Right cardiac atrium (tissue), 5 donors: Measurements from ENCODE around the gene ELMOD1. TPM values are rescaled to one million over a fixed set of nuclear protein-coding genes. Genes with fewer than 3 reads are reported as not detected.
A peak's percentile ranks its signal among the peaks of the same experiment; 100 is the strongest.

Source experiments
- ATAC-seq, 2 donors: fragments of 200-7000 bp; cut with Tn5 transposase; one replicate each; pipeline versions ENCODE4 v1.8.0 to v1.9.1; 2020; ENCODE audit warnings: moderate library complexity in 2 of 2, mild to moderate bottlenecking in 1 of 2
- DNase-seq, 3 donors: peaks; one replicate each; pipeline ENCODE4 v3.0.0-alpha.2; 2020
- H3K27ac ChIP-seq: one replicate; pipeline ENCODE4 v1.5.1; 2013; ENCODE audit warnings: mild to moderate bottlenecking, low read length, control low read depth, moderate library complexity
- H3K27me3 ChIP-seq: one replicate; pipeline ENCODE4 v1.6.1; 2013; ENCODE audit not compliant: control insufficient read depth, insufficient read depth
- H3K4me1 ChIP-seq: one replicate; pipeline ENCODE4 v1.6.1; 2013; ENCODE audit warnings: low read length; ENCODE audit not compliant: control insufficient read depth, insufficient read depth
- H3K4me3 ChIP-seq: one replicate; pipeline ENCODE4 v1.5.1; 2013; ENCODE audit warnings: low read length, control low read depth
- H3K9me3 ChIP-seq: one replicate; pipeline ENCODE4 v1.6.1; 2013; ENCODE audit warnings: low read length; ENCODE audit not compliant: control insufficient read depth
- WGBS: extraction: QIAGEN DNeasy Blood & Tissue Kit; methylation state at CpG from one replicate; pipeline ENCODE4 v1.1.7; 2013; 5-methylcytosine and 5-hydroxymethylcytosine counted together
- intact Hi-C, 4 donors: fragments of 100-400 bp; cut with DNase I; formaldehyde crosslinking; loops; one replicate each; pipeline versions ENCODE4 v1.11.0 to v1.14.0; 2022 to 2023
- polyA plus RNA-seq: library from polyadenylated mRNA; stranded (reverse); fragments of 200-250 nt; gene quantifications from one replicate; pipeline ENCODE4 v1.2.3, GENCODE V29; 2013
- total RNA-seq, 4 donors: library from RNA; stranded (reverse); fragmentation: NEBNext Ultra II Directional; extraction: Animal tissue kit (Norgen Biotek cat#: 25700); gene quantifications; one replicate each; pipeline ENCODE4 v1.2.1, GENCODE V29; 2021
- donor health status: healthy with polysubstance abuse.
- donor health status: DM: no; HTN: yes; CAD: no.
- donor health status: DM: no; HTN: no; CAD: no.
- donor health status: DM: no; HTN: yes; CAD: no; lungs with severe emphysema.
- donor health status: DM: yes; HTN: yes; CAD: no.

The ELMOD1 gene
- total and polyA plus RNA-seq, 5 donors, result 5.7 to 12.6 (median 10.7) TPM

GRCh38 chr11:107583629-107584195 is 7.2 kb upstream of the ELMOD1 start:
- Histone ChIP-seq H3K4me1 (no peaks in the 10 kb centered on the region), H3K27ac (no peak overlapping the region), H3K4me3 (no peak overlapping the region), H3K9me3 (no peaks in the 10 kb centered on the region), H3K27me3 (no peaks in the 10 kb centered on the region)
- no peak for DNase-seq
- intact Hi-C loops, result no loop called here
- WGBS, result 78% methylated on average over 3 of the region's 3 CpGs
- ATAC-seq, result no peak

GRCh38 chr11:107587306-107587979 is 3.5 kb upstream of the ELMOD1 start:
- Histone ChIP-seq H3K27ac (no peak overlapping the region), H3K4me3 (no peak overlapping the region), H3K9me3 (no peaks in the 10 kb centered on the region), H3K27me3 (no peaks in the 10 kb centered on the region), H3K4me1 (no peaks in the 10 kb centered on the region)
- DNase-seq (no peak), ATAC-seq (no peak)
- WGBS, result 62% methylated on average over 5 of the region's 5 CpGs
- intact Hi-C loops, result no loop called here

GRCh38 chr11:107591378-107592230 is 657 bp downstream of the ELMOD1 start:
- ATAC-seq (peak; percentile 55 to 61), DNase-seq (peak; percentile 8 to 56 (median 47))
- H3K27me3 ChIP-seq, result no peaks in the 10 kb centered on the region
- H3K9me3 ChIP-seq, result no peaks in the 10 kb centered on the region
- intact Hi-C loops, result no loop called here
- no peaks in the 10 kb centered on the region for H3K4me1 ChIP-seq
- H3K4me3 ChIP-seq, result peak overlapping the region; percentile 50
- H3K27ac ChIP-seq, result no peak overlapping the region
- 1% methylated on average over 49 of the region's 49 CpGs for WGBS

- Histone ChIP-seq H3K4me3 (peak overlapping the region; percentile 50), H3K27me3 (no peaks in the 10 kb centered on the region), H3K27ac (no peak overlapping the region), H3K9me3 (no peaks in the 10 kb centered on the region), H3K4me1 (no peaks in the 10 kb centered on the region)
- 14% methylated on average over 6 of the region's 6 CpGs for WGBS
- DNase-seq (no peak), ATAC-seq (no peak)
- intact Hi-C loops, result no loop called here
These were observed 1.3 kb downstream of the ELMOD1 start for GRCh38 chr11:107592231-107592590.

GRCh38 chr11:107592813-107593212 is 1.9 kb downstream of the ELMOD1 start:
- no peak for DNase-seq
- no peaks in the 10 kb centered on the region for H3K27me3 ChIP-seq
- H3K4me1 ChIP-seq, result no peaks in the 10 kb centered on the region
- no peak for ATAC-seq
- H3K27ac ChIP-seq, result no peak overlapping the region
- H3K9me3 ChIP-seq, result no peaks in the 10 kb centered on the region
- H3K4me3 ChIP-seq, result no peak overlapping the region
- 35% methylated on average over 5 of the region's 5 CpGs for WGBS
- intact Hi-C loops, result no loop called here

- Histone ChIP-seq H3K27ac (no peak overlapping the region), H3K4me1 (peaks cover 2% of the 10 kb centered on the region), H3K27me3 (no peaks in the 10 kb centered on the region), H3K9me3 (no peaks in the 10 kb centered on the region), H3K4me3 (no peak overlapping the region)
- no peak for ATAC-seq
- intact Hi-C loops, result no loop called here
- 49% methylated on average over 4 of the region's 4 CpGs for WGBS
- no peak for DNase-seq
These were observed 3.0 kb downstream of the ELMOD1 start for GRCh38 chr11:107593951-107594350.

- H3K9me3 ChIP-seq, result no peaks in the 10 kb centered on the region
- peaks cover 2% of the 10 kb centered on the region for H3K4me1 ChIP-seq
- ATAC-seq, result no peak
- no peak overlapping the region for H3K4me3 ChIP-seq
- WGBS, result 52% methylated on average over 2 of the region's 2 CpGs
- intact Hi-C loops, result no loop called here
- no peak overlapping the region for H3K27ac ChIP-seq
- no peaks in the 10 kb centered on the region for H3K27me3 ChIP-seq
- no peak for DNase-seq
These were observed 3.8 kb downstream of the ELMOD1 start for GRCh38 chr11:107594736-107595135.

GRCh38 chr11:107598225-107599139 is 7.5 kb downstream of the ELMOD1 start:
- peak overlapping the region; percentile 37 for H3K27ac ChIP-seq
- H3K4me3 ChIP-seq, result no peak overlapping the region
- DNase-seq (peak; percentile 17 to 60 (median 39)), ATAC-seq (peak; percentile 57 to 71)
- no peaks in the 10 kb centered on the region for H3K27me3 ChIP-seq
- peaks cover 2% of the 10 kb centered on the region for H3K4me1 ChIP-seq
- 56% methylated on average over 6 of the region's 6 CpGs for WGBS
- no peaks in the 10 kb centered on the region for H3K9me3 ChIP-seq
- intact Hi-C loops, result no loop called here

- H3K27me3 ChIP-seq, result no peaks in the 10 kb centered on the region
- 90% methylated on average over 9 of the region's 9 CpGs for WGBS
These were observed 14.4 kb downstream of the ELMOD1 start for GRCh38 chr11:107605061-107606006.

GRCh38 chr11:107606141-107606540 is 15.2 kb downstream of the ELMOD1 start:
- no peaks in the 10 kb centered on the region for H3K27me3 ChIP-seq
- no peak overlapping the region for H3K27ac ChIP-seq
- H3K4me3 ChIP-seq, result no peak overlapping the region
- no peaks in the 10 kb centered on the region for H3K9me3 ChIP-seq
- ATAC-seq (no peak), DNase-seq (no peak)
- intact Hi-C loops, result no loop called here
- no peaks in the 10 kb centered on the region for H3K4me1 ChIP-seq
- WGBS, result 78% methylated on average over 3 of the region's 3 CpGs

More at GRCh38 chr11:107605061-107606006, 14.4 kb downstream of the ELMOD1 start:
- no peak for ATAC-seq
- intact Hi-C loops, result no loop called here
- H3K4me3 ChIP-seq, result no peak overlapping the region
- no peak for DNase-seq
- no peaks in the 10 kb centered on the region for H3K9me3 ChIP-seq
- H3K27ac ChIP-seq, result no peak overlapping the region
- no peaks in the 10 kb centered on the region for H3K4me1 ChIP-seq
